GM21515 (cell line): ENCODE data around the gene MAP1LC3A.

Source experiments
- ATAC-seq: cut with Tn5 transposase; IDR thresholded peaks from one replicate; pipeline ENCODE4 v1.9.1; 2021; ENCODE audit not compliant: unreplicated experiment

MAP1LC3A gene

DNA sequence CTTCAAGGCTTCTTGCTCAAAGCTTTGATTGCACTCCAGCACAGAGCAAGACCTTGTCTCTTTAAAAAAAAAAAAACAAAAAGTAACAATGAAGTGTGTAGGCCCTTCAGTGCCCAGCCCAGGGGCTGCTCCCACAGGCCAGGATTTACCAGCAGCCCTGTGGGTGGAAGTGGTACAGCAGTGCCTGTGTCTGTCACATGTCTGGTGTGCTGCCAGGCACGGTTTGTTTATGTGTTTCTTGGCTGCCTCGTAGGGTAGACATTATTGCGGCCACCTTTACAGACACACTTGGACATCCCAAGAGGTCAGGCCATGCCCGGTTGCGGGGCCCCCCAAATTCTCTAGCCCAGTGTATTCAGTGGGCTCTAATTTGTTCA lies 29.6 kb upstream of the MAP1LC3A start:
- ATAC-seq, result no peak

GRCh38 chr20:34529742-34530141 lies 28.8 kb upstream of the MAP1LC3A start:
- no peak for ATAC-seq

GRCh38 chr20:34530342-34530741 lies 28.2 kb upstream of the MAP1LC3A start:
- ATAC-seq, result no peak

- ATAC-seq, result no peak
These were observed 26.8 kb upstream of the MAP1LC3A start for GRCh38 chr20:34531608-34532265.

DNA sequence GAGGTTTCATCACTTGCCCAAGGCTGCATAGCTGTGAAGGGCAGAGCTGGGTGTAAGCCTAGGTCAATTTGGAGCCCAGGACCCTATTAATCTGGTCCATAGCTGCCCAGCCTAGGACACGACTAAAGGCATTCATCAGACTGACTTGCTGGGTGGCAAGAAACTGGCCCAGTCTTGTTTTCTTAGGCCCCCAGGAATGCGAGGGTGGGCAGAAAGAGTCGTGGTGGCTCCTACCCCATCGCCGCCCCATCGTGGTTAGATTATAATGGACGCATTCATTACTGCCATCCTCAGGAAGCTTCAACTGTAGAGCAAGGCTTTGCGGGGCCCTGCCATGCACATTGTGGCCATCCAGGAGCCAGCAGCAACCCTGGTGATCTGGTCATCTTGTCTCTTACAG lies 26.2 kb upstream of the MAP1LC3A start:
- ATAC-seq, result no peak

GRCh38 chr20:34532756-34533155 lies 25.8 kb upstream of the MAP1LC3A start:
- no peak for ATAC-seq

DNA sequence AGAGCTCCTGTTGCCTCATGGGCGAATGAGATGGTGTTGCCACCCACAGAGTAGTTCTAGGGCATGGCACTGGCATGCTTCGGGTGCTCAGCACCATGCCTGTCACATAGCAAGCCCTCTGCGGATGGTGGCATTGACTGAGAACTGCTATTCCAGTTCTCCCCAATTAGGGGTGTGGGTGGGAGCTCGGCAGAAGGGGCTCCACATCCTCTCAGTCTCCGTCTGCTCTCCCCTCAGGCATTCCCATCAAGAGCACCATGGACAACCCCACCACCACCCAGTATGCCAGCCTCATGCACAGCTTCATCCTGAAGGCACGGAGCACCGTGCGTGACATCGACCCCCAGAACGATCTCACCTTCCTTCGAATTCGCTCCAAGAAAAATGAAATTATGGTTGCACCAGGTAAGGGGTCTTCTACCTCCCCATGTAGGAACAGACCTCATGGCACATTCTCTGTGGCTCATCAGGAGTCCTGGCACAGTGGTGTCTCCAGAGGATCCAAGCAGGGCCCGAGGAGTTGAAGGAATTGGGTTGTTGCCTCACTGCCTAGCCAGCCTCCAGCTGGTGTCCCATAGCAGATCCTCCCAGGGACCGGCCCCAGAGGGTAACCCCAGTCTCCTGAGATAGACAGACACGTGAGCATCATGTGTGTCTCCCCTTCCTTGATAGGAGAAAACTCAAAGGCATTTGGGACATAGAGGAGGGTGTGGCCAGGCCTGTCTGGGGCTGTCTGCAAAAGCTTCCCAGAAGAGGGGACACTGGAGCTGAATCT lies 23.9 kb upstream of the MAP1LC3A start:
- ATAC-seq, result no peak

- no peak for ATAC-seq
These were observed 23.1 kb upstream of the MAP1LC3A start for GRCh38 chr20:34535301-34535840.

- no peak for ATAC-seq
These were observed 22.7 kb upstream of the MAP1LC3A start for GRCh38 chr20:34535857-34536256.

DNA sequence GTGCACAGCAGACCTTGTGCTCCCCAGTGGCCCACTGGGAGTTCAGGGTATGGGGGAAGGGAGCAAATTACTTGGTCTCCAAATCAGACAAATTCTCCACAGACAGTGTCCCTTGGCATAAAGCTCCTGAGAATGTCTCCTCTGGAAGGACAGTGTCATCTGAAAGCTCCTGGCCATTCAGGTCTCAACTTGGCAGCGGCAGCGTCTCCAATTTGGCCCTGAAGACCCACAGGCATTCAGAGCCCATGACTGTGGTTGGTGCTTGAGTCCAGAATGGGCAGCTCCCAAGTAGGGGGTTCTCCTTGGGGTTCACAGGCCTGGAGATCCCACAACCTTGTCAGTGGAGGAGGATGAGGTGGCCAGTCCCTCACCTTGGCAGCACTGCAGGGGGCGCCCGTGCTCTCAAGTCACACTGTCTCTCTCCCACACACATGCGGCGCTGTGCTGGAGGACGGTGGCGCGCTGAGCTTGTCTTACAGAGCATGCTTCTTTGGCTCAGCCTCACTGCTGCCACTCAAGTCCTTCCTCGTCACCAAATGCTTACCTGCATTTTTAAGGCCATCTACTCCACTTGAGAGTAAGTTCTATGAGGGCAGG lies 21.6 kb upstream of the MAP1LC3A start:
- ATAC-seq, result no peak

DNA sequence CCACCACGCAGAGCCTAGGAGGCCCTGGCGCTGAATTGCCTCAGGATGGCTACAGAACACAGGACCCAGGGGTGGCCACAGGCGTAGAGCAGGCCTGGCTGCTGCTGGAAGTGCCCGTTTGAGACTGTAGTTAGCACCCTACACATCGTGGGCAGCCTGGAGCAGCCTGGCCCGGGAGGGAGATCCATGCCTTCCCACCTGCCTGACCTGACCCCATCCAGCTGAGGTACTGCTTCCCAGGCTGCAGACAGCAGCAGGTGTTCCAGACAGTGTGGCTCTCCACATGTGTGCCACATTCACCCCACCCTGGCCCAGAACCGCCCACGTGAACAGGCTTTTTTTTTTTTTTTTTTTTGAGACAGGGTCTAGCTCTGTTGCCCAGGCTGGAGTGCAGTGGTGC lies 20.9 kb upstream of the MAP1LC3A start:
- ATAC-seq, result no peak

- no peak for ATAC-seq
These were observed 19.8 kb upstream of the MAP1LC3A start for GRCh38 chr20:34538671-34539123.

DNA sequence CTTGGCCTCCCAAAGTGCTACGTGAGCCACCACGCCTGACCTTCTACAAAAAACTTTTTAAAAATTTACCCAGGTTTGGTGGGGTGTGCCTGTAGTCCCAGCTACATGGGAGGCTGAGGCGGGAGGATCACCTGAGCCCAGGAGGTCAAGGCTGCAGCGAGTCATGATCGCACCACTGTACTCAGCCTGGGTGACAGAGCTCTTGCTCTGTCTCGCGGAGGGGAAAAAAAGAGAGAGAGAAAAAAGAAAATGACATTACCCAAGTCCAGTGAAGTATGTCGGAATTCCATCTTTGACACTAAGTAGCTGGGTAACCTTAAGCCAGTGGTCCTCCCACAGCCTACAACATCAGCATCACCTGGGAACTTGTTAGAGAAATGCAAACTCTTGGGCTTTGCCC lies 18.8 kb upstream of the MAP1LC3A start:
- no peak for ATAC-seq

DNA sequence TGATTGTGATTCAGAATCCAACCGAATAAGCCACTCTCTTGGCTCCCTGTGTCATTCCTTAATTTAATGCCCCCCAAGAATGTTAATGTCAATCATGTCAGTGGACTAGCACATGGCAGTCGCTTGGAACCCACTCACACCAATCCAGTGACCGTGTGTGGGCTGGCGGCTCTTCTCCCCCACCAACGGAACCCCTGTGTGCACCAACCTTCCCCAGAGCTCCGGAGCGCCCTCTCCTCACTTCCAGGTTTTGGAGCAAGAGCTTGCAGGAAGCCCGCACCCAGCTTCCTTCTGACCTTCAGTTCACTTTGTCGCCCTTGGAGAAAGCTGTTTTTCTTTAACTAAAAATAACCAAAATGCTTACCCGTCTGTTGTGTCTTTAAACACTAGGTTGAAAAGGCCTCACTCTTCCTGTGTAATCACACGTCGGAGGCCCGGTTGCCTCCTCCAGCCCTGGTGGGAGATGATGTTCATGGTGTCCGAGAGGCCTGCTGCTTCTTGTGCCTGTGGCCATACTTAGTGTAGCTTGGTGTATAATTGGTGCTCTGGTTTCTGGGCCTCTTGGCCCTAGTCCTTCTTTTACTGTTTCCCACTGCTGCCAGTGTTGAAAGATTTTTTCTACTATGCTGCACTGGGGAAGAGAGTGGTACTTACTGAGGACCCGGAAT lies 17.8 kb upstream of the MAP1LC3A start:
- ATAC-seq, result no peak

DNA sequence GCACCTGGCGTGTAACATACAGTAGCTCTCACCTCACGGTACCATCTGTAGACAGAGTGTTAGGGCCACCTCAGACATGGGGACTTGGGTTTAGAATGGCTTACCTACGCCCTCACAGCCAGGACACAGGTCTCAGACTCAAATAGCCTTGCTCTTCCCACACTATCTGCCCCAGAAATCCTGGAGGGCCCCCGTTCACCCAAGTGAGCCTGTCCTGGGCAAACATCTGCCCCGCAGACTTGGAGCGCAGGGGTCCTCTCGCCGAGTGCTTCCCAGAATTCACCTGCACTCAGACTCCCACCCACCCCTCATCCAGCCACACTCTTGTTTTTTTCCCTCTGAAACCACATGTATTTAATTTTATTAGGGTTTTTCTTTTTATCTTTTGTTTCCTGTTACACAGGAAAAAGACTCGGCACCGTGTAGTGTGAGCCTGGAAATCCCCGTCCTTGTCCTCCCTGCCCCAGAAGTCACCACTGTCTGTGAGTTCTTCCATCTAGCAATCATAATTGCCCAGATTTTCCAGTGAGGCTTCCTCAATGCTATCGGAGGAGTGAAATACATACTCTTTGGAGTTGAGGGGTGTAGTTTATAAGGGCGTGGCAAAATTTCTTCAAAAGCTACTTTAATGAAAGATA lies 17.1 kb upstream of the MAP1LC3A start:
- ATAC-seq, result no peak

DNA sequence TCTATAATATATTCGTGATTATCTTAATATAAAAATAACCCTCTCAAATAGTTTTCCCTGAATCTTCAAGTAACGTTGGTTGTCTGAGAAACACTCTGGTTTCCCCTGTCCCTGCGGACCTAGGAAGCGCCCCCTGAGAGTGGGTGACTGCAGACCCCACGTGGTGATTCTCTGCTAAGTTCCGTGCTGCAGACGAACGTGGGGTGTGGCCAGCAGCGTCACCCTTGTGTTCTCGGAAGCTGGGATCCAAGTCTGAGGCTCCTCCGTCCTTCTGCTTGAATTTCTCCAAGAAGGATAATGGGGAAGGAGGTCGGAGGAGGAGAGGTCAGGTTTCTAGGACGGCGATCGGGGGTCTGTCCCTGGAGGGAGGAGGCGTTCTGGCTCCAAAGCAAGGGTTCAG lies 16.6 kb upstream of the MAP1LC3A start:
- no peak for ATAC-seq

- ATAC-seq, result no peak
These were observed 16.1 kb upstream of the MAP1LC3A start for GRCh38 chr20:34542439-34542838.

GRCh38 chr20:34543463-34544056 lies 15.0 kb upstream of the MAP1LC3A start:
- no peak for ATAC-seq

DNA sequence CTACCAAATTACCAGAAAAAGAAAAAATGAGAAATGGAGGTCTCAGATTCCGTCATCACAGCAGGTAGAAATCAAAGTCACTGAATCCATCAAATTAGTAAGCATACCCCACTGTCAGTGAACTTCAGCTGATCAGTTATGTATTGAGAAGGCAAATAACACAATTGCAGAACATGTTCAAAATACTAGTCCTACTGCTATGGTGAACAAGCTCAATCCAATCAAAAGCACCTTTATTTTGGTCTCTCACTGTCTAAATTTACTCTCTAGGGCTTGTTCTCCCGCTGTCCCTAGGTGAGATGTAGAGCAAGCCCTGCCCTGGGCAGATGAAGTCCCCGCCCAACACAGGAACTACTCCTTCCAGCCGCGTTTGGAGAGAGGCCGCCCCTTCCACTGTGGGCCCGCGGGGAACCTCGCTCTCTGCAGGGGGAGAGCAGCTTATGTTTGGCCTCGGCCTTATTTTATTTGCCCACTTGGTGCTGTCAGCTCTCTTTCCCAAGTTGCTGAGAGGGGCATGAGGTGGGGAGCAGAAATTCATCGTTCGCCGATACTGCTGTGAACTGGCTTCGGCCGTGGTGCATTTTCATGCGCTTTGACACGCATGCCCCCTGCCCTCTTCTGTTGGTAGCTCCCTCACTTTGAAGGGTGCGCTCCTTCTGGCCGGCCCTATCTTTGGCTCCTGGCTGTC lies 14.3 kb upstream of the MAP1LC3A start:
- ATAC-seq, result no peak

DNA sequence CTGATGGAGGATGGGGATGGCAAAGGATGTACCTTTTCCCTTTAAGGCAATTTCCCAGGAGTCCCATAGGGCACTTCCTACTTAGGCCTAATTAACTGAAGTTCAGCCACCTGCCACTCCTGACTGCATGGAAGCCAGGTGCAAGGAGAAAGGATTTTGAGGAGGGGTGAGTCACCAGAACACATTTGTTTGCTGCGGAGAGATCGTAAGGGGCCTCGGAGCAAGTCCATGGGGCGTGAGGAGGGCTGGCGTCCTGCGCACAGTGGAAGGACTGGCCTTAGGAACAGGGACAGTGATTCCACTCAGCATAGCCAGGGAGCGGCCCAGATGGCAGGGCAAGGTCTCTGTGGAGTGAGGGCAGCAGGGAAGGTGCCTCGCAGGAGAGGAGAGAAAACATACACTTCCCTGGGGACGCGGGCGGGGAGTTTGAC lies 11.8 kb upstream of the MAP1LC3A start:
- ATAC-seq, result no peak
